ENCODE measurements around the gene CLRN2. TPM values are rescaled to one million over a fixed set of nuclear protein-coding genes. Genes with fewer than 3 reads are reported as not detected.
A peak's percentile ranks its signal among the peaks of the same experiment; 100 is the strongest.

The CLRN2 gene
- total RNA-seq, 2 donors from 2014 or later, result not detected

- Mint-ChIP-seq H3K4me3 (no peak overlapping the region), H3K36me3 (ENCODE audit: low read depth) (peaks cover 9% of the 10 kb centered on the region), H3K27ac (no peak overlapping the region), H3K4me1 (no peaks in the 10 kb centered on the region), H3K9me3 (no peaks in the 10 kb centered on the region), H3K27me3 (ENCODE audit: insufficient read depth) (no peaks in the 10 kb centered on the region)
- TF ChIP-seq CTCF (conservative IDR thresholded peaks at IDR 0.05), result no peak
- no peaks in the 10 kb centered on the region for H3K4me1 ChIP-seq (ENCODE audit: control insufficient read depth, insufficient read depth, low read length)
- H3K27me3 ChIP-seq (ENCODE audit: control insufficient read depth, insufficient read depth, low read length, poor library complexity, severe bottlenecking), result no peaks in the 10 kb centered on the region
- H3K4me3 ChIP-seq (ENCODE audit: low read length), result no peak overlapping the region
- peaks cover 6% of the 10 kb centered on the region for H3K36me3 ChIP-seq (ENCODE audit: control insufficient read depth, insufficient read depth, low read length)
- H3K9me3 ChIP-seq (ENCODE audit: control insufficient read depth, low read length), result no peaks in the 10 kb centered on the region
- peak; percentile 62 for DNase-seq
- no peak overlapping the region for H3K27ac ChIP-seq (ENCODE audit: low read depth, low read length)
- no peak overlapping the region for H3K9ac ChIP-seq (ENCODE audit: extremely low read depth, low read length, poor library complexity, severe bottlenecking)
- 88 to 94% methylated on average over 5 to 7 of the region's 7 CpGs for WGBS, 2 experiments (ENCODE audit: insufficient coverage in 1 of 2, insufficient read length in 1 of 2)
These were observed 34.6 kb upstream of the CLRN2 start for GRCh38 chr4:17480210-17480927.

- Mint-ChIP-seq H3K27me3 (ENCODE audit: insufficient read depth) (no peaks in the 10 kb centered on the region), H3K36me3 (ENCODE audit: low read depth) (peaks cover 10% of the 10 kb centered on the region), H3K4me3 (no peak overlapping the region), H3K27ac (no peak overlapping the region), H3K9me3 (no peaks in the 10 kb centered on the region), H3K4me1 (no peaks in the 10 kb centered on the region)
- Histone ChIP-seq H3K4me1 (ENCODE audit: control insufficient read depth, insufficient read depth, low read length) (no peaks in the 10 kb centered on the region), H3K27me3 (ENCODE audit: control insufficient read depth, insufficient read depth, low read length, poor library complexity, severe bottlenecking) (no peaks in the 10 kb centered on the region), H3K9ac (ENCODE audit: extremely low read depth, low read length, poor library complexity, severe bottlenecking) (no peak overlapping the region), H3K36me3 (ENCODE audit: control insufficient read depth, insufficient read depth, low read length) (peaks cover 8% of the 10 kb centered on the region), H3K9me3 (ENCODE audit: control insufficient read depth, low read length) (no peaks in the 10 kb centered on the region), H3K4me3 (ENCODE audit: low read length) (no peak overlapping the region), H3K27ac (ENCODE audit: low read depth, low read length) (no peak overlapping the region)
- TF ChIP-seq CTCF (conservative IDR thresholded peaks at IDR 0.05), result no peak
- no peak for DNase-seq
- WGBS, 2 experiments (ENCODE audit: insufficient coverage in 1 of 2, insufficient read length in 1 of 2), result 80 to 91% methylated on average over 2 of the region's 2 CpGs
These were observed 34.0 kb upstream of the CLRN2 start for GRCh38 chr4:17480955-17481354.

GRCh38 chr4:17482716-17483115 lies 32.2 kb upstream of the CLRN2 start:
- Histone ChIP-seq H3K27me3 (ENCODE audit: control insufficient read depth, insufficient read depth, low read length, poor library complexity, severe bottlenecking) (no peaks in the 10 kb centered on the region), H3K27ac (ENCODE audit: low read depth, low read length) (no peak overlapping the region), H3K4me1 (ENCODE audit: control insufficient read depth, insufficient read depth, low read length) (no peaks in the 10 kb centered on the region), H3K36me3 (ENCODE audit: control insufficient read depth, insufficient read depth, low read length) (peaks cover 23% of the 10 kb centered on the region), H3K9ac (ENCODE audit: extremely low read depth, low read length, poor library complexity, severe bottlenecking) (no peak overlapping the region), H3K9me3 (ENCODE audit: control insufficient read depth, low read length) (no peaks in the 10 kb centered on the region), H3K4me3 (ENCODE audit: low read length) (no peak overlapping the region)
- no peak overlapping the region for H3K27ac Mint-ChIP-seq
- H3K36me3 Mint-ChIP-seq (ENCODE audit: low read depth), result peaks cover 21% of the 10 kb centered on the region
- H3K27me3 Mint-ChIP-seq (ENCODE audit: insufficient read depth), result no peaks in the 10 kb centered on the region
- no peak for TF ChIP-seq CTCF (conservative IDR thresholded peaks at IDR 0.05)
- no peaks in the 10 kb centered on the region for H3K9me3 Mint-ChIP-seq
- H3K4me3 Mint-ChIP-seq, result no peak overlapping the region
- DNase-seq, result no peak
- no peaks in the 10 kb centered on the region for H3K4me1 Mint-ChIP-seq
- WGBS, 2 experiments (ENCODE audit: insufficient coverage in 1 of 2, insufficient read length in 1 of 2), result 91 to 100% methylated on average over 2 of the region's 2 CpGs
